ENCODE measurements around the gene IZUMO4.

IZUMO4 gene

GRCh38 chr19:2115324-2115723, 18.6 kb downstream of the IZUMO4 start:
- POLR2A ChIA-PET, result no interaction called here
- H3K27me3 ChIP-seq (replicated peaks in 2 of 5; ENCODE audit: control insufficient read depth in 4 of 5, insufficient read depth in 5 of 5, low read length in 4 of 5), result no peaks in the 10 kb centered on the region
- peaks cover 9 to 94% (median 74%) of the 10 kb centered on the region in 4 experiments for H3K36me3 ChIP-seq (ENCODE audit: control insufficient read depth in 4 of 4, insufficient read depth in 4 of 4, low read length in 3 of 4)
- CTCF ChIA-PET, result interaction anchor here (1.2 kb wide), 1 partner anchor 185 kb away, joined by 3 read pairs; no protein-coding TSS in a partner anchor
- no peaks in the 10 kb centered on the region for H3K4me1 ChIP-seq (ENCODE audit: control extremely low read depth in 1 of 4, control insufficient read depth in 4 of 4, insufficient read depth in 4 of 4, low read length in 3 of 4)
- no peak overlapping the region for H3K27ac ChIP-seq (ENCODE audit: insufficient read depth in 1 of 2, low read depth in 1 of 2, low read length in 2 of 2, poor library complexity in 1 of 2, severe bottlenecking in 2 of 2)
- H3K4me3 ChIP-seq (ENCODE audit: control insufficient read depth in 1 of 7, extremely low read depth in 1 of 7, insufficient read depth in 4 of 7, low read depth in 2 of 7, low read length in 6 of 7), result no peak overlapping the region
- WGBS (ENCODE audit: insufficient coverage), result 97% methylated on average over 21 of the region's 25 CpGs
- H3K9me3 ChIP-seq (ENCODE audit: control extremely low read depth in 1 of 5, control insufficient read depth in 4 of 5, insufficient read depth in 2 of 5, low read depth in 1 of 5, low read length in 4 of 5), result no peaks in the 10 kb centered on the region
- DNase-seq, result no peak

GRCh38 chr19:2115911-2116426, 19.3 kb downstream of the IZUMO4 start:
- Histone ChIP-seq H3K27ac (ENCODE audit: insufficient read depth in 1 of 2, low read depth in 1 of 2, low read length in 2 of 2, poor library complexity in 1 of 2, severe bottlenecking in 2 of 2) (no peak overlapping the region), H3K4me1 (ENCODE audit: control extremely low read depth in 1 of 4, control insufficient read depth in 4 of 4, insufficient read depth in 4 of 4, low read length in 3 of 4) (no peaks in the 10 kb centered on the region), H3K27me3 (replicated peaks in 2 of 5; ENCODE audit: control insufficient read depth in 4 of 5, insufficient read depth in 5 of 5, low read length in 4 of 5) (no peaks in the 10 kb centered on the region), H3K4me3 (ENCODE audit: control insufficient read depth in 1 of 7, extremely low read depth in 1 of 7, insufficient read depth in 4 of 7, low read depth in 2 of 7, low read length in 6 of 7) (no peak overlapping the region), H3K36me3 (ENCODE audit: control insufficient read depth in 4 of 4, insufficient read depth in 4 of 4, low read length in 3 of 4) (peaks cover 14 to 94% (median 73%) of the 10 kb centered on the region in 4 experiments), H3K9me3 (ENCODE audit: control extremely low read depth in 1 of 5, control insufficient read depth in 4 of 5, insufficient read depth in 2 of 5, low read depth in 1 of 5, low read length in 4 of 5) (no peaks in the 10 kb centered on the region)
- WGBS (ENCODE audit: insufficient coverage), result 99% methylated on average over 20 of the region's 24 CpGs
- CTCF ChIA-PET, result interaction anchor here (1.2 kb wide), 1 partner anchor 186 kb away, joined by 3 read pairs; no protein-coding TSS in a partner anchor
- DNase-seq, result no peak
- POLR2A ChIA-PET, result no interaction called here

GRCh38 chr19:2116507-2116906, 19.8 kb downstream of the IZUMO4 start:
- no peak for DNase-seq
- ChIA-PET CTCF (no interaction called here), POLR2A (no interaction called here)
- 97% methylated on average over 24 of the region's 25 CpGs for WGBS (ENCODE audit: insufficient coverage)
- Histone ChIP-seq H3K36me3 (ENCODE audit: control insufficient read depth in 4 of 4, insufficient read depth in 4 of 4, low read length in 3 of 4) (peaks cover 17 to 94% (median 74%) of the 10 kb centered on the region in 4 experiments), H3K27ac (ENCODE audit: insufficient read depth in 1 of 2, low read depth in 1 of 2, low read length in 2 of 2, poor library complexity in 1 of 2, severe bottlenecking in 2 of 2) (no peak overlapping the region), H3K9me3 (ENCODE audit: control extremely low read depth in 1 of 5, control insufficient read depth in 4 of 5, insufficient read depth in 2 of 5, low read depth in 1 of 5, low read length in 4 of 5) (no peaks in the 10 kb centered on the region), H3K4me3 (ENCODE audit: control insufficient read depth in 1 of 7, extremely low read depth in 1 of 7, insufficient read depth in 4 of 7, low read depth in 2 of 7, low read length in 6 of 7) (no peak overlapping the region), H3K4me1 (ENCODE audit: control extremely low read depth in 1 of 4, control insufficient read depth in 4 of 4, insufficient read depth in 4 of 4, low read length in 3 of 4) (no peaks in the 10 kb centered on the region), H3K27me3 (replicated peaks in 2 of 5; ENCODE audit: control insufficient read depth in 4 of 5, insufficient read depth in 5 of 5, low read length in 4 of 5) (no peaks in the 10 kb centered on the region)

- no peaks in the 10 kb centered on the region for H3K9me3 ChIP-seq (ENCODE audit: control extremely low read depth in 1 of 5, control insufficient read depth in 4 of 5, insufficient read depth in 2 of 5, low read depth in 1 of 5, low read length in 4 of 5)
- H3K27ac ChIP-seq (ENCODE audit: insufficient read depth in 1 of 2, low read depth in 1 of 2, low read length in 2 of 2, poor library complexity in 1 of 2, severe bottlenecking in 2 of 2), result no peak overlapping the region
- H3K36me3 ChIP-seq (ENCODE audit: control insufficient read depth in 4 of 4, insufficient read depth in 4 of 4, low read length in 3 of 4), result peaks cover 14 to 94% (median 78%) of the 10 kb centered on the region in 4 experiments
- no peak overlapping the region for H3K4me3 ChIP-seq (ENCODE audit: control insufficient read depth in 1 of 7, extremely low read depth in 1 of 7, insufficient read depth in 4 of 7, low read depth in 2 of 7, low read length in 6 of 7)
- WGBS (ENCODE audit: insufficient coverage), result 98% methylated on average over 27 of the region's 27 CpGs
- POLR2A ChIA-PET, result interaction anchor here (0.6 kb wide), 1 partner anchor 38 kb away, joined by 3 read pairs; no protein-coding TSS in a partner anchor
- CTCF ChIA-PET, result no interaction called here
- no peaks in the 10 kb centered on the region for H3K4me1 ChIP-seq (ENCODE audit: control extremely low read depth in 1 of 4, control insufficient read depth in 4 of 4, insufficient read depth in 4 of 4, low read length in 3 of 4)
- DNase-seq, result no peak
- H3K27me3 ChIP-seq (replicated peaks in 2 of 5; ENCODE audit: control insufficient read depth in 4 of 5, insufficient read depth in 5 of 5, low read length in 4 of 5), result no peaks in the 10 kb centered on the region
These were observed 20.7 kb downstream of the IZUMO4 start for GRCh38 chr19:2117215-2117960.

- peaks cover 18 to 95% (median 82%) of the 10 kb centered on the region in 4 experiments for H3K36me3 ChIP-seq (ENCODE audit: control insufficient read depth in 4 of 4, insufficient read depth in 4 of 4, low read length in 3 of 4)
- H3K27me3 ChIP-seq (replicated peaks in 2 of 5; ENCODE audit: control insufficient read depth in 4 of 5, insufficient read depth in 5 of 5, low read length in 4 of 5), result no peaks in the 10 kb centered on the region
- no peaks in the 10 kb centered on the region for H3K4me1 ChIP-seq (ENCODE audit: control extremely low read depth in 1 of 4, control insufficient read depth in 4 of 4, insufficient read depth in 4 of 4, low read length in 3 of 4)
- H3K27ac ChIP-seq (ENCODE audit: insufficient read depth in 1 of 2, low read depth in 1 of 2, low read length in 2 of 2, poor library complexity in 1 of 2, severe bottlenecking in 2 of 2), result no peak overlapping the region
- 97% methylated on average over 16 of the region's 18 CpGs for WGBS (ENCODE audit: insufficient coverage)
- DNase-seq, result no peak
- no peaks in the 10 kb centered on the region for H3K9me3 ChIP-seq (ENCODE audit: control extremely low read depth in 1 of 5, control insufficient read depth in 4 of 5, insufficient read depth in 2 of 5, low read depth in 1 of 5, low read length in 4 of 5)
- ChIA-PET POLR2A (no interaction called here), CTCF (no interaction called here)
- H3K4me3 ChIP-seq (ENCODE audit: control insufficient read depth in 1 of 7, extremely low read depth in 1 of 7, insufficient read depth in 4 of 7, low read depth in 2 of 7, low read length in 6 of 7), result no peak overlapping the region
These were observed 21.7 kb downstream of the IZUMO4 start for GRCh38 chr19:2118438-2118837.

- ChIA-PET POLR2A (no interaction called here), CTCF (interaction anchor here (1.4 kb wide), 1 partner anchor 26 kb away, joined by 3 read pairs; no protein-coding TSS in a partner anchor)
- Histone ChIP-seq H3K9me3 (ENCODE audit: control extremely low read depth in 1 of 5, control insufficient read depth in 4 of 5, insufficient read depth in 2 of 5, low read depth in 1 of 5, low read length in 4 of 5) (no peaks in the 10 kb centered on the region), H3K27ac (ENCODE audit: insufficient read depth in 1 of 2, low read depth in 1 of 2, low read length in 2 of 2, poor library complexity in 1 of 2, severe bottlenecking in 2 of 2) (no peak overlapping the region), H3K27me3 (replicated peaks in 2 of 5; ENCODE audit: control insufficient read depth in 4 of 5, insufficient read depth in 5 of 5, low read length in 4 of 5) (no peaks in the 10 kb centered on the region), H3K36me3 (ENCODE audit: control insufficient read depth in 4 of 4, insufficient read depth in 4 of 4, low read length in 3 of 4) (peaks cover 14 to 94% (median 78%) of the 10 kb centered on the region in 4 experiments), H3K4me3 (ENCODE audit: control insufficient read depth in 1 of 7, extremely low read depth in 1 of 7, insufficient read depth in 4 of 7, low read depth in 2 of 7, low read length in 6 of 7) (no peak overlapping the region), H3K4me1 (ENCODE audit: control extremely low read depth in 1 of 4, control insufficient read depth in 4 of 4, insufficient read depth in 4 of 4, low read length in 3 of 4) (no peaks in the 10 kb centered on the region)
- 95% methylated on average over 31 of the region's 31 CpGs for WGBS (ENCODE audit: insufficient coverage)
- no peak for DNase-seq
These were observed 23.4 kb downstream of the IZUMO4 start for GRCh38 chr19:2119921-2120785.

Measured in common myeloid progenitor, CD34-positive (primary cell).